Mucosa of rectum (tissue), 2 donors: ENCODE results near the gene PLEK2.

Source experiments
- H3K27ac ChIP-seq, 2 donors: one replicate each; pipeline ENCODE4 v1.7.0; 2013; ENCODE audit warnings: inconsistent platforms in 2 of 2, low read depth in 2 of 2, low read length in 2 of 2
- H3K27me3 ChIP-seq, 2 donors: one replicate each; pipeline ENCODE4 v1.7.0; 2013; ENCODE audit warnings: low read length in 2 of 2; ENCODE audit not compliant: control insufficient read depth in 2 of 2, insufficient read depth in 2 of 2
- H3K36me3 ChIP-seq, 2 donors: one replicate each; pipeline ENCODE4 v1.7.0; 2013; ENCODE audit warnings: low read length in 2 of 2; ENCODE audit not compliant: control insufficient read depth in 2 of 2, insufficient read depth in 2 of 2
- H3K4me1 ChIP-seq, 2 donors: one replicate each; pipeline ENCODE4 v1.7.0; 2013; ENCODE audit warnings: low read length in 2 of 2, mild to moderate bottlenecking in 1 of 2; ENCODE audit not compliant: control insufficient read depth in 2 of 2, insufficient read depth in 2 of 2
- H3K4me3 ChIP-seq, 2 donors: one replicate each; pipeline ENCODE4 v1.7.0; 2013; ENCODE audit warnings: low read length in 2 of 2
- H3K9ac ChIP-seq, 2 donors: one replicate each; pipeline ENCODE4 v1.7.0; 2013; ENCODE audit warnings: low read length in 2 of 2, low read depth in 1 of 2, mild to moderate bottlenecking in 1 of 2
- H3K9me3 ChIP-seq, 2 donors: one replicate each; pipeline ENCODE4 v1.7.0; 2013; ENCODE audit warnings: low read length in 2 of 2; ENCODE audit not compliant: control insufficient read depth in 2 of 2
- donor health status: healthy.
- donor health status: Normal muscosa, but diverticular disease.

The PLEK2 gene

GRCh38 chr14:67392123-67392522 lies 19.8 kb downstream of the PLEK2 start:
- H3K27me3 ChIP-seq: no peaks in the 10 kb centered on the region
- H3K27ac ChIP-seq: no peak overlapping the region
- peaks cover 28 to 33% of the 10 kb centered on the region in 2 donors for H3K36me3 ChIP-seq
- no peaks in the 10 kb centered on the region for H3K9me3 ChIP-seq
- no peak overlapping the region for H3K9ac ChIP-seq
- no peak overlapping the region for H3K4me3 ChIP-seq
- no peaks in the 10 kb centered on the region for H3K4me1 ChIP-seq

GRCh38 chr14:67391268-67391667 lies 20.7 kb downstream of the PLEK2 start:
- Histone ChIP-seq H3K27me3 (no peaks in the 10 kb centered on the region), H3K36me3 (peaks cover 32 to 41% of the 10 kb centered on the region in 2 donors), H3K9me3 (no peaks in the 10 kb centered on the region), H3K27ac (no peak overlapping the region), H3K4me1 (no peaks in the 10 kb centered on the region), H3K4me3 (no peak overlapping the region), H3K9ac (no peak overlapping the region)

GRCh38 chr14:67389811-67390534 lies 22.0 kb downstream of the PLEK2 start:
- H3K27ac ChIP-seq: no peak overlapping the region
- no peaks in the 10 kb centered on the region for H3K27me3 ChIP-seq
- H3K36me3 ChIP-seq: peaks cover 42 to 52% of the 10 kb centered on the region in 2 donors
- H3K4me3 ChIP-seq: no peak overlapping the region
- H3K9me3 ChIP-seq: no peaks in the 10 kb centered on the region
- H3K4me1 ChIP-seq: no peaks in the 10 kb centered on the region
- H3K9ac ChIP-seq: no peak overlapping the region

GRCh38 chr14:67389275-67389674 lies 22.7 kb downstream of the PLEK2 start:
- peaks cover 44 to 58% of the 10 kb centered on the region in 2 donors for H3K36me3 ChIP-seq
- H3K4me3 ChIP-seq: no peak overlapping the region
- no peaks in the 10 kb centered on the region for H3K9me3 ChIP-seq
- H3K27ac ChIP-seq: no peak overlapping the region
- H3K9ac ChIP-seq: no peak overlapping the region
- H3K4me1 ChIP-seq: no peaks in the 10 kb centered on the region
- H3K27me3 ChIP-seq: no peaks in the 10 kb centered on the region

- H3K4me3 ChIP-seq: no peak overlapping the region
- peaks cover 53 to 65% of the 10 kb centered on the region in 2 donors for H3K36me3 ChIP-seq
- H3K27ac ChIP-seq: no peak overlapping the region
- no peaks in the 10 kb centered on the region for H3K4me1 ChIP-seq
- no peaks in the 10 kb centered on the region for H3K9me3 ChIP-seq
- no peaks in the 10 kb centered on the region for H3K27me3 ChIP-seq
- H3K9ac ChIP-seq: no peak overlapping the region
Measured at GRCh38 chr14:67387195-67387594, 24.8 kb downstream of the PLEK2 start.

- H3K9me3 ChIP-seq: no peaks in the 10 kb centered on the region
- H3K4me1 ChIP-seq: no peaks in the 10 kb centered on the region
- peaks cover 63 to 70% of the 10 kb centered on the region in 2 donors for H3K36me3 ChIP-seq
- H3K4me3 ChIP-seq: no peak overlapping the region
- no peaks in the 10 kb centered on the region for H3K27me3 ChIP-seq
- no peak overlapping the region for H3K27ac ChIP-seq
- no peak overlapping the region for H3K9ac ChIP-seq
Measured at GRCh38 chr14:67385618-67386017, 26.3 kb downstream of the PLEK2 start.

- no peak overlapping the region for H3K27ac ChIP-seq
- no peak overlapping the region for H3K4me3 ChIP-seq
- peaks cover 67 to 68% of the 10 kb centered on the region in 2 donors for H3K36me3 ChIP-seq
- H3K9ac ChIP-seq: no peak overlapping the region
- H3K9me3 ChIP-seq: no peaks in the 10 kb centered on the region
- no peaks in the 10 kb centered on the region for H3K4me1 ChIP-seq
- no peaks in the 10 kb centered on the region for H3K27me3 ChIP-seq
Measured at GRCh38 chr14:67385120-67385519, 26.8 kb downstream of the PLEK2 start.

- H3K9ac ChIP-seq: no peak overlapping the region
- no peaks in the 10 kb centered on the region for H3K27me3 ChIP-seq
- H3K9me3 ChIP-seq: no peaks in the 10 kb centered on the region
- H3K4me3 ChIP-seq: no peak overlapping the region
- H3K27ac ChIP-seq: no peak overlapping the region
- peaks cover 60 to 78% of the 10 kb centered on the region in 2 donors for H3K36me3 ChIP-seq
- no peaks in the 10 kb centered on the region for H3K4me1 ChIP-seq
Measured at GRCh38 chr14:67377916-67378315, 34.0 kb downstream of the PLEK2 start.

- Histone ChIP-seq H3K36me3 (peaks cover 61 to 74% of the 10 kb centered on the region in 2 donors), H3K27ac (no peak overlapping the region), H3K27me3 (no peaks in the 10 kb centered on the region), H3K9me3 (no peaks in the 10 kb centered on the region), H3K4me3 (no peak overlapping the region), H3K4me1 (no peaks in the 10 kb centered on the region), H3K9ac (no peak overlapping the region)
Measured at GRCh38 chr14:67373347-67373746, 38.6 kb downstream of the PLEK2 start.

GRCh38 chr14:67372833-67373232 lies 39.1 kb downstream of the PLEK2 start:
- H3K4me1 ChIP-seq: no peaks in the 10 kb centered on the region
- H3K27ac ChIP-seq: no peak overlapping the region
- no peaks in the 10 kb centered on the region for H3K9me3 ChIP-seq
- H3K36me3 ChIP-seq: peaks cover 63 to 76% of the 10 kb centered on the region in 2 donors
- no peak overlapping the region for H3K4me3 ChIP-seq
- no peak overlapping the region for H3K9ac ChIP-seq
- no peaks in the 10 kb centered on the region for H3K27me3 ChIP-seq
